ENCODE measurements around the gene RPTOR.

The RPTOR gene

GRCh38 chr17:80544655-80545498, at the start of gene RPTOR:
TSS of gene RPTOR (plus strand) at chr17:80544838. CDS start at chr17:80545630, 792 bp downstream.
- peak; percentile 95 for DNase-seq (ENCODE audit: low read depth)

- DNase-seq (ENCODE audit: low read depth), result peak; percentile 33
Measured at GRCh38 chr17:80497726-80498241, 46.9 kb upstream of the RPTOR start.

GRCh38 chr17:80498242-80498919, 46.3 kb upstream of the RPTOR start:
- peak; percentile 43 for DNase-seq (ENCODE audit: low read depth)

- no peak for DNase-seq (ENCODE audit: low read depth)
Measured at GRCh38 chr17:80498920-80499410, 45.7 kb upstream of the RPTOR start.

- no peak for DNase-seq (ENCODE audit: low read depth)
Measured at GRCh38 chr17:80499560-80499959, 45.1 kb upstream of the RPTOR start.

GRCh38 chr17:80499961-80500665, 44.5 kb upstream of the RPTOR start:
- DNase-seq (ENCODE audit: low read depth), result no peak

GRCh38 chr17:80501741-80502577, 42.7 kb upstream of the RPTOR start:
- peak; percentile 94 for DNase-seq (ENCODE audit: low read depth)

- no peak for DNase-seq (ENCODE audit: low read depth)
Measured at GRCh38 chr17:80502578-80502877, 42.1 kb upstream of the RPTOR start.

GRCh38 chr17:80503031-80503430, 41.6 kb upstream of the RPTOR start:
- no peak for DNase-seq (ENCODE audit: low read depth)

GRCh38 chr17:80503921-80504320, 40.7 kb upstream of the RPTOR start:
- no peak for DNase-seq (ENCODE audit: low read depth)

GRCh38 chr17:80504686-80505413, 39.8 kb upstream of the RPTOR start:
- peak; percentile 88 for DNase-seq (ENCODE audit: low read depth)

- peak; percentile 49 for DNase-seq (ENCODE audit: low read depth)
Measured at GRCh38 chr17:80507177-80507576, 37.5 kb upstream of the RPTOR start.

- DNase-seq (ENCODE audit: low read depth), result no peak
Measured at GRCh38 chr17:80507965-80508364, 36.7 kb upstream of the RPTOR start.

- no peak for DNase-seq (ENCODE audit: low read depth)
Measured at GRCh38 chr17:80509311-80509710, 35.3 kb upstream of the RPTOR start.

- no peak for DNase-seq (ENCODE audit: low read depth)
Measured at GRCh38 chr17:80510132-80510531, 34.5 kb upstream of the RPTOR start.

GRCh38 chr17:80510772-80511171, 33.9 kb upstream of the RPTOR start:
- no peak for DNase-seq (ENCODE audit: low read depth)

GRCh38 chr17:80511222-80512180, 33.1 kb upstream of the RPTOR start:
- no peak for DNase-seq (ENCODE audit: low read depth)

- peak; percentile 96 for DNase-seq (ENCODE audit: low read depth)
Measured at GRCh38 chr17:80512233-80512632, 32.4 kb upstream of the RPTOR start.

- no peak for DNase-seq (ENCODE audit: low read depth)
Measured at GRCh38 chr17:80513201-80513600, 31.4 kb upstream of the RPTOR start.

- peak; percentile 65 for DNase-seq (ENCODE audit: low read depth)
Measured at GRCh38 chr17:80513892-80514291, 30.7 kb upstream of the RPTOR start.

Data from ELR (cell line).